HG03139 (cell line): Measurements from ENCODE around the gene RPL9.
"Not testable (repeated sequence)": the region's sequence is repeated elsewhere in the genome, so short reads cannot be mapped to it uniquely, and the experiment has no call there.

Experiments used
- ATAC-seq: cut with Tn5 transposase; IDR thresholded peaks from one replicate; pipeline ENCODE4 v1.9.1; 2021; ENCODE audit not compliant: unreplicated experiment

Gene RPL9

GRCh38 chr4:39467464-39467863 is 8.7 kb upstream of the RPL9 start:
- no peak for ATAC-seq

GRCh38 chr4:39466747-39467146 is 8.0 kb upstream of the RPL9 start:
- ATAC-seq: no peak

- no peak for ATAC-seq
Observed at GRCh38 chr4:39464886-39465501, 6.3 kb upstream of the RPL9 start.

GRCh38 chr4:39458161-39458504 is 589 bp downstream of the RPL9 start:
- not testable (repeated sequence) for ATAC-seq

GRCh38 chr4:39456946-39457763 is 1.6 kb downstream of the RPL9 start:
- ATAC-seq: no peak

- ATAC-seq: no peak
Observed at GRCh38 chr4:39455486-39455885, 3.2 kb downstream of the RPL9 start.

GRCh38 chr4:39453738-39454137 is 5.0 kb downstream of the RPL9 start:
- no peak for ATAC-seq

- no peak for ATAC-seq
Observed at GRCh38 chr4:39452860-39453587, 5.7 kb downstream of the RPL9 start.

- no peak for ATAC-seq
Observed at GRCh38 chr4:39452153-39452859, 6.4 kb downstream of the RPL9 start.

GRCh38 chr4:39451423-39452023 is 7.2 kb downstream of the RPL9 start:
- no peak for ATAC-seq

- ATAC-seq: no peak
Observed at GRCh38 chr4:39450618-39451017, 8.1 kb downstream of the RPL9 start.

GRCh38 chr4:39446842-39447573 is 11.7 kb downstream of the RPL9 start:
- ATAC-seq: peak; percentile 76

- no peak for ATAC-seq
Observed at GRCh38 chr4:39446483-39446841, 12.3 kb downstream of the RPL9 start.

GRCh38 chr4:39442998-39443397 is 15.7 kb downstream of the RPL9 start:
- ATAC-seq: no peak

- ATAC-seq: no peak
Observed at GRCh38 chr4:39441593-39441992, 17.1 kb downstream of the RPL9 start.

GRCh38 chr4:39435659-39436563 is 22.8 kb downstream of the RPL9 start:
- no peak for ATAC-seq

- no peak for ATAC-seq
Observed at GRCh38 chr4:39433878-39434492, 24.7 kb downstream of the RPL9 start.

GRCh38 chr4:39429476-39430334 is 29.0 kb downstream of the RPL9 start:
- no peak for ATAC-seq
